ENCODE measurements around the gene CNFN.
"Not testable (repeated sequence)": the region's sequence is repeated elsewhere in the genome, so short reads cannot be mapped to it uniquely, and the experiment has no call there.

Gene CNFN

GRCh38 chr19:42345191-42345812, 44.8 kb downstream of the CNFN start:
- DNase-seq = no peak

GRCh38 chr19:42344336-42344893, 45.7 kb downstream of the CNFN start:
- DNase-seq = no peak

GRCh38 chr19:42343344-42344110, 46.6 kb downstream of the CNFN start:
- no peak for DNase-seq

- not testable (repeated sequence) for DNase-seq
These were observed 50.2 kb downstream of the CNFN start for GRCh38 chr19:42339922-42340321.

- DNase-seq = not testable (repeated sequence)
These were observed 50.8 kb downstream of the CNFN start for GRCh38 chr19:42339126-42339860.
